Sigmoid colon (tissue), 7 donors: ENCODE measurements around the gene NLGN4X. TPM values are rescaled to one million over a fixed set of nuclear protein-coding genes. Genes with fewer than 3 reads are reported as not detected.

Experiments used
- DNase-seq: peaks from one replicate; pipeline ENCODE4 v3.0.0-alpha.2; 2019
- H3K27ac ChIP-seq, 4 donors: fragments of 200-600 bp; sonication (generic); one replicate each; pipeline ENCODE4 v1.5.1; 2016 to 2019; ENCODE audit warnings: mild to moderate bottlenecking in 1 of 4
- H3K27me3 ChIP-seq, 3 donors: fragments of 200-600 bp; sonication (generic); one replicate each; pipeline ENCODE4 v1.5.1; 2019; ENCODE audit warnings: mild to moderate bottlenecking in 1 of 3
- H3K36me3 ChIP-seq, 4 donors: fragments of 200-600 bp; sonication (generic); one replicate each; pipeline ENCODE4 v1.5.1; 2016 to 2019
- H3K4me1 ChIP-seq, 4 donors: fragments of 200-600 bp; sonication (generic); one replicate each; pipeline ENCODE4 v1.5.1; 2017 to 2019
- H3K4me3 ChIP-seq, 4 donors: fragments of 200-600 bp; sonication (generic); one replicate each; pipeline ENCODE4 v1.5.1; 2017 to 2019; ENCODE audit warnings: mild to moderate bottlenecking in 2 of 4, moderate library complexity in 1 of 4
- H3K9me3 ChIP-seq, 4 donors: fragments of 200-600 bp in 3 of 4; sonication (generic) in 3 of 4; one replicate each; pipeline versions ENCODE4 v1.5.1 to v1.6.1; 2013 to 2019
- CTCF ChIP-seq, 4 experiments: fragments of 450-650 bp in 3 of 4; fragments of 200-600 bp in 1 of 4; IDR thresholded peaks; one replicate each; pipeline ENCODE4 v1.5.1; 2016 to 2019; ENCODE audit warnings: antibody characterized with exemption in 4 of 4, mild to moderate bottlenecking in 3 of 4, moderate library complexity in 2 of 4
- EP300 ChIP-seq, 4 donors: sonication (generic); formaldehyde crosslinking; IDR thresholded peaks; one replicate each; pipeline ENCODE4 v1.6.1; 2017; ENCODE audit warnings: antibody characterized with exemption in 4 of 4
- POLR2A ChIP-seq, 2 donors: fragments of 450-650 bp; IDR thresholded peaks; one replicate each; pipeline ENCODE4 v1.6.1; 2016; ENCODE audit warnings: antibody characterized with exemption in 2 of 2, mild to moderate bottlenecking in 2 of 2, moderate library complexity in 2 of 2
- POLR2AphosphoS5 ChIP-seq, 4 donors: sonication (generic); formaldehyde crosslinking; IDR thresholded peaks; one replicate each; pipeline ENCODE4 v1.6.1; 2017; ENCODE audit warnings: antibody characterized with exemption in 4 of 4
- WGBS, 2 donors: extraction: QIAGEN DNeasy Blood & Tissue Kit; methylation state at CpG; one replicate each; pipeline ENCODE4 v1.1.7; 2013; 5-methylcytosine and 5-hydroxymethylcytosine counted together
- intact Hi-C: fragments of 100-400 bp; cut with DNase I; formaldehyde crosslinking; loops from one replicate; pipeline ENCODE4 v1.15.1; 2023
- polyA plus RNA-seq, 3 donors: library from polyadenylated mRNA; stranded (reverse); fragments of 200-250 nt; gene quantifications; one replicate each; pipeline ENCODE4 v1.2.3, GENCODE V29; 2013
- total RNA-seq, 4 donors: library from RNA; depleted of rRNA; stranded (reverse); fragments of >200 nt; gene quantifications; one replicate each; pipeline ENCODE4 v1.1.0, GENCODE V29; 2016
- donor health status: healthy with polysubstance abuse.
- donor health status: Bipolar disorder and iron deficiency.
- donor health status: healthy.

Gene NLGN4X
- total RNA-seq, result 1 to 10 TPM; 3.3 to 6.4 (median 5.1) TPM
- 1 to 10 TPM in 1 of 3 donors, under 1 TPM in 1, not detected in 1; under 0.01 to 1.7 TPM for polyA plus RNA-seq

GRCh38 chrX:6228720-6229119 is at the start of gene NLGN4X:
TSS of gene NLGN4X (minus strand) at chrX:6228867. CDS start at chrX:6151466, 77,401 bp downstream.
- peak within 1 kb of the TSS; percentile 21 to 42 (median 36) for H3K4me3 ChIP-seq
- no peak for DNase-seq
- TF ChIP-seq POLR2AphosphoS5 (IDR thresholded peaks at IDR 0.05) (no peak), EP300 (IDR thresholded peaks at IDR 0.05) (no peak), CTCF (IDR thresholded peaks at IDR 0.05) (no peak), POLR2A (IDR thresholded peaks at IDR 0.05) (no peak)
- peaks cover 0 to 26% (median 10%) of the 10 kb centered on the region in 3 donors for H3K27me3 ChIP-seq
- no peaks in the 10 kb centered on the region for H3K9me3 ChIP-seq
- intact Hi-C loops, result loop anchor here (10.0 kb wide), 1 partner anchor 204 kb away; no protein-coding TSS in a partner anchor
- no peaks in the 10 kb centered on the region for H3K36me3 ChIP-seq
- H3K27ac ChIP-seq, result no peak within 1 kb of the TSS
- H3K4me1 ChIP-seq, result peaks cover 0 to 19% (median 12%) of the 10 kb centered on the region in 4 donors
- 1 to 6% methylated on average over 12 of the region's 12 CpGs for WGBS, 2 donors

GRCh38 chrX:6266041-6266440 is 37.4 kb upstream of the NLGN4X start:
- intact Hi-C loops, result no loop called here
- no peaks in the 10 kb centered on the region for H3K4me1 ChIP-seq
- TF ChIP-seq POLR2A (IDR thresholded peaks at IDR 0.05) (no peak), POLR2AphosphoS5 (IDR thresholded peaks at IDR 0.05) (no peak), EP300 (IDR thresholded peaks at IDR 0.05) (no peak), CTCF (IDR thresholded peaks at IDR 0.05) (no peak)
- no peaks in the 10 kb centered on the region for H3K9me3 ChIP-seq
- DNase-seq, result no peak
- H3K4me3 ChIP-seq, result no peak overlapping the region
- 83 to 84% methylated on average over 2 of the region's 2 CpGs for WGBS, 2 donors
- no peaks in the 10 kb centered on the region for H3K36me3 ChIP-seq
- no peak overlapping the region for H3K27ac ChIP-seq
- no peaks in the 10 kb centered on the region for H3K27me3 ChIP-seq

- TF ChIP-seq POLR2AphosphoS5 (IDR thresholded peaks at IDR 0.05) (no peak), EP300 (IDR thresholded peaks at IDR 0.05) (no peak), CTCF (IDR thresholded peaks at IDR 0.05) (no peak), POLR2A (IDR thresholded peaks at IDR 0.05) (no peak)
- WGBS, 2 donors, result 74 to 76% methylated on average over 3 of the region's 3 CpGs
- intact Hi-C loops, result no loop called here
Measured at GRCh38 chrX:6262959-6263358, 34.3 kb upstream of the NLGN4X start.

GRCh38 chrX:6257025-6257424 is 28.4 kb upstream of the NLGN4X start:
- intact Hi-C loops, result no loop called here
- TF ChIP-seq EP300 (IDR thresholded peaks at IDR 0.05) (no peak), POLR2AphosphoS5 (IDR thresholded peaks at IDR 0.05) (no peak), POLR2A (IDR thresholded peaks at IDR 0.05) (no peak), CTCF (IDR thresholded peaks at IDR 0.05) (no peak)
- 44 to 56% methylated on average over 3 of the region's 3 CpGs for WGBS, 2 donors
- no peaks in the 10 kb centered on the region for H3K36me3 ChIP-seq
- no peak overlapping the region for H3K27ac ChIP-seq
- H3K27me3 ChIP-seq, result no peaks in the 10 kb centered on the region
- H3K9me3 ChIP-seq, result no peaks in the 10 kb centered on the region
- no peak for DNase-seq
- no peaks in the 10 kb centered on the region for H3K4me1 ChIP-seq
- no peak overlapping the region for H3K4me3 ChIP-seq

More at GRCh38 chrX:6262959-6263358, 34.3 kb upstream of the NLGN4X start:
- Histone ChIP-seq H3K9me3 (no peaks in the 10 kb centered on the region), H3K27ac (no peak overlapping the region), H3K36me3 (no peaks in the 10 kb centered on the region), H3K4me3 (no peak overlapping the region), H3K4me1 (no peaks in the 10 kb centered on the region), H3K27me3 (no peaks in the 10 kb centered on the region)
- DNase-seq, result no peak

- WGBS, 2 donors, result 85 to 91% methylated on average over 6 of the region's 6 CpGs
- no peaks in the 10 kb centered on the region for H3K9me3 ChIP-seq
- H3K4me1 ChIP-seq, result no peaks in the 10 kb centered on the region
- no peaks in the 10 kb centered on the region for H3K36me3 ChIP-seq
- no peaks in the 10 kb centered on the region for H3K27me3 ChIP-seq
- DNase-seq, result no peak
- no peak overlapping the region for H3K27ac ChIP-seq
- TF ChIP-seq CTCF (IDR thresholded peaks at IDR 0.05) (no peak), POLR2A (IDR thresholded peaks at IDR 0.05) (no peak), POLR2AphosphoS5 (IDR thresholded peaks at IDR 0.05) (no peak), EP300 (IDR thresholded peaks at IDR 0.05) (no peak)
- intact Hi-C loops, result no loop called here
- H3K4me3 ChIP-seq, result no peak overlapping the region
Measured at GRCh38 chrX:6244666-6245065, 16.0 kb upstream of the NLGN4X start.
